ENCODE results near the gene CCDC74B. TPM values are rescaled to one million over a fixed set of nuclear protein-coding genes. Genes with fewer than 3 reads are reported as not detected.

CCDC74B gene
- total and polyA plus RNA-seq, 2 of the 8 experiments (the other 6 are each of a cell fraction or from before 2014, with no cell fraction given) = 6.4 to 6.7 TPM

GRCh38 chr2:130183512-130184373, 38.8 kb upstream of the CCDC74B start (continued):
- TF ChIP-seq CHD7 (IDR thresholded peaks at IDR 0.05; ENCODE audit: insufficient replicate concordance, low read length) = no peak
- TF ChIP-seq CREB1 (IDR thresholded peaks at IDR 0.05) = no peak

Measured in H1 (cell line).